ENCODE results near the gene CHRD. TPM values are rescaled to one million over a fixed set of nuclear protein-coding genes. Genes with fewer than 3 reads are reported as not detected.

Gene CHRD
- total RNA-seq, 1 donor from 2014 or later: 2.0 TPM

GRCh38 chr3:184345317-184346144 is 34.3 kb upstream of the CHRD start:
- FAIRE-seq (no peak), DNase-seq (ENCODE audit: low spot score in 2 of 2) (peak; percentile 87 to 91)

- FAIRE-seq: no peak
- DNase-seq (ENCODE audit: low spot score in 2 of 2): no peak
Observed at GRCh38 chr3:184346480-184347190, 33.2 kb upstream of the CHRD start.

GRCh38 chr3:184347321-184348056 is 32.4 kb upstream of the CHRD start:
- FAIRE-seq (no peak), DNase-seq (ENCODE audit: low spot score in 2 of 2) (no peak)

GRCh38 chr3:184348057-184348382 is 31.8 kb upstream of the CHRD start:
- no peak for FAIRE-seq
- DNase-seq (ENCODE audit: low spot score in 2 of 2): no peak

GRCh38 chr3:184349563-184350470 is 30.0 kb upstream of the CHRD start:
- DNase-seq (ENCODE audit: low spot score in 2 of 2): peak in 1 of 2 donors; percentile 62
- no peak for FAIRE-seq

- no peak for FAIRE-seq
Observed at GRCh38 chr3:184350618-184351017, 29.2 kb upstream of the CHRD start.

GRCh38 chr3:184351511-184352148 is 28.2 kb upstream of the CHRD start:
- DNase-seq (ENCODE audit: low spot score in 2 of 2): no peak
- no peak for FAIRE-seq

More at GRCh38 chr3:184350618-184351017, 29.2 kb upstream of the CHRD start:
- DNase-seq (ENCODE audit: low spot score in 2 of 2): no peak

- FAIRE-seq: no peak
- no peak for DNase-seq (ENCODE audit: low spot score in 2 of 2)
Observed at GRCh38 chr3:184352149-184352785, 27.6 kb upstream of the CHRD start.

- FAIRE-seq (no peak), DNase-seq (ENCODE audit: low spot score in 2 of 2) (no peak)
Observed at GRCh38 chr3:184352897-184353545, 26.8 kb upstream of the CHRD start.

- FAIRE-seq (no peak), DNase-seq (ENCODE audit: low spot score in 2 of 2) (no peak)
Observed at GRCh38 chr3:184353546-184353941, 26.3 kb upstream of the CHRD start.

- no peak for FAIRE-seq
- no peak for DNase-seq (ENCODE audit: low spot score in 2 of 2)
Observed at GRCh38 chr3:184354121-184354728, 25.6 kb upstream of the CHRD start.

GRCh38 chr3:184354754-184355153 is 25.1 kb upstream of the CHRD start:
- no peak for FAIRE-seq
- no peak for DNase-seq (ENCODE audit: low spot score in 2 of 2)

- DNase-seq (ENCODE audit: low spot score in 2 of 2): no peak
- FAIRE-seq: no peak
Observed at GRCh38 chr3:184355261-184356040, 24.4 kb upstream of the CHRD start.

- FAIRE-seq: no peak
- no peak for DNase-seq (ENCODE audit: low spot score in 2 of 2)
Observed at GRCh38 chr3:184357248-184358123, 22.4 kb upstream of the CHRD start.

- FAIRE-seq: no peak
- DNase-seq (ENCODE audit: low spot score in 2 of 2): no peak
Observed at GRCh38 chr3:184358124-184358767, 21.6 kb upstream of the CHRD start.

- FAIRE-seq (no peak), DNase-seq (ENCODE audit: low spot score in 2 of 2) (no peak)
Observed at GRCh38 chr3:184358921-184359350, 20.9 kb upstream of the CHRD start.

All from frontal cortex (tissue), 4 donors.